Activated CD8-positive, alpha-beta memory T cell treated with anti-CD3 and anti-CD28 coated beads for 36 hours (primary cell): ENCODE data around the gene ATP9A. TPM values are rescaled to one million over a fixed set of nuclear protein-coding genes. Genes with fewer than 3 reads are reported as not detected.
"Not testable (repeated sequence)": the region's sequence is repeated elsewhere in the genome, so short reads cannot be mapped to it uniquely, and the experiment has no call there.

Source experiments
- CTCF ChIA-PET: fragments of 350-600 bp; sonication (Branson Sonifier 250); formaldehyde crosslinking; loops from one replicate; lab custom pipeline; 2021; ENCODE audit warnings: antibody characterized with exemption; lab: Charles Lee
- POLR2A ChIA-PET: fragments of 350-600 bp; sonication (Branson Sonifier 250); formaldehyde crosslinking; loops from one replicate; lab custom pipeline; 2021; ENCODE audit warnings: antibody characterized with exemption; lab: Charles Lee
- total RNA-seq, 2 experiments: library from RNA; stranded (reverse); gene quantifications; one replicate each; pipeline ENCODE4 v1.2.3, GENCODE V29; 2021

ATP9A gene
- total RNA-seq, 2 experiments from 2014 or later = 1.2 to 1.3 TPM

DNA sequence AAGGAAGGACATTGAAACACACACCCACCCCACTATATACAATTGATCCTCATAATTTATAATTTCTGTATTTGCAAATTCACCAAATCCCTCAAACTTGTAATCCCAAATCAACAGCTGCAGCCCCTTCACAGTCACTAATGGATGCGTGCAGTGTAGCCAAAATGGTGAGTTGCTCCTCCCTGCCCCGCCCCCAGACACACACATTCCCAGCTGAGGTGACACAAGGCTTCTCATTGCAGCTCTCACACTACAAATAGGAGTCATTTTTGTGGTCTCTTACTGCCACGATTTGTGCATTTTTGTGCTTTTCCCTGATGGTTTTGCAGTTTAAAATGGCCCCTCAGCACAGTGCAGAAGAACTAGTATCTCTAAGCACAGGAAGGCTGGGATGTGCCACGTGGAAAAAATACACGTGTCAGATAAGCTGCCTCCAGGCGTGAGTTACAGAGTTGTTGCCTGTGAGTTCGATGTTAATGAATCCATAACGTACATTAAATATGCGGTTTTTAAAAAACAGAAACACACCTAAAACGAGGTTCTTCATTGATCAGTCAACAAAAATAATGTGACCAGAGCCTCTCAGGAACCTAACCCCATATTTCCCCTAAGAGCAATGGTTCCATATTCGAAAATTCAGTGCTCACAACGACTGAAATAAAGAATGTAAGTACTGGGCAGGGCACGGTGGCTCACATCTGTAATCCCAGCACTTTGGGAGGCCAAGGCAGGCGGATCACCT, 8.2 kb downstream of the ATP9A start:
- ChIA-PET CTCF (interaction anchor here (0.5 kb wide), 1 partner anchor 70 kb away, joined by 5 read pairs; no protein-coding TSS in a partner anchor), POLR2A (no interaction called here)

DNA sequence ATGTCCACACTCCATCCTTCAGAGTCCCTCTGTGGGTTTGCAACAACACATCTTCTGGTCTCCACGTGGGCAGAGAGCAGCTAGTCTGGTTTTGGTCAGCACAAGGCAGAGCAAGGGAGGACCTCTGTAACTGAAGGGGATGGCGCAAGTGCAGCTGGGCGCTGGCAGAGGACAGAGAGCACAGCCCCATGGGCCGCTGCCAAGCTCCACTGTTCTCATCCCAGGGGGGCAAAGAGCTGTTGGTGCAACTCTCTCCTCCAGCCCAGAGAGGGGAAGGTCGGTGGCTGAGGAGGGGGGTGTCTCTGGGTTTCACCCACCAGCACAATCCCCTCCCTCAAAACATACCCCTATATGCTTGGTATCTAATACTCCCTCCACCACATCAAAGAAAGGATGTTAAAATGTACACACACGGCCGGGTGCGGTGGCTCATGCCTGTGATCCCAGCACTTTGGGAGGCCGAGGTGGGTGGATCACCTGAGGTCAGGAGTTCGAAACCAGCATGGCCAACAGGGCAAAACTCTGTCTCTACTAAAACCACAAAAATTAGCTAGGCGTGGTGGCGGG, 9.1 kb downstream of the ATP9A start:
- ChIA-PET POLR2A (no interaction called here), CTCF (interaction anchor here (0.5 to 0.7 kb wide), 2 partner anchors 69 to 546 kb away, joined by 3 to 5 read pairs; no protein-coding TSS in a partner anchor)

DNA sequence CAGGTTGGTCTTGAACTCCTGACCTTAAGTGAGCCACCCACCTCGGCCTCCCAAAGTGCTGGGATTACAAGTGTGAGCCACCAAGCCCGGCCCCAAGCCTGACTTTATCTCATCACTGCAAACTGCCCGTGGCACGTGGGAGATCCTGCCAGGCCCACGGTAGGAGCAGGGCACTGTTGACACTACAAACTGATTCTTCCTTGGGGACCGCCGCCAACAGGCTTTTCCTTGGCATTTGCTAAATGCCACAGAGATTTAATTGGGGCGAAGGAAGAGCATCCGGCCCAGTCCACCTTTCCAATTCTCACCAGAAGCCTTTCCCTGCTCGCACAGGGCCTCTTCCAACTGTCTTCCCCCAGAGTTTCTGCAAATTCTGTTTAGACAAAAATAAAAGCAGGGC, 11.0 kb downstream of the ATP9A start:
- CTCF ChIA-PET = no interaction called here
- POLR2A ChIA-PET = no interaction called here

- POLR2A ChIA-PET = no interaction called here
- CTCF ChIA-PET = no interaction called here
Observed at GRCh38 chr20:51756653-51757052, 11.5 kb downstream of the ATP9A start.

DNA sequence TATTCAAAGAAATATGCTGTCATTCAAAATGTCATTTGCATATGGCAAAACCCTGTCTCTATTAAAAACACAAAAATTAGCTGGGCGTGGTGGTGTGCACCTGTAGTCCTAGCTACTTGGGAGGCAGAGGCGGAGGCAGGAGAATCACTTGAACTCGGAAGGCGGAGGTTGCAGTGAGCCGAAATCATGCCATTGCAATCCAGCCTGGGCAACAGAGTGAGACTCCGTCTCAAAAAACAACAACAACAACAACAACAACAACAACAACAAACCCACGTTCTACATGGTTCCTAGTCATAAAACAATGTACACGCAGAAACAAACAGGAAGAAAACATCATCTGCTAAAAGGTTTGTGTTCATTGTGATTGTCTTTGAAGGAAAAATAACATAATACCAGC, 15.0 kb downstream of the ATP9A start:
- CTCF ChIA-PET, POLR2A ChIA-PET: not testable (repeated sequence)

- CTCF ChIA-PET = no interaction called here
- POLR2A ChIA-PET = no interaction called here
Observed at GRCh38 chr20:51752343-51752951, 15.7 kb downstream of the ATP9A start.

DNA sequence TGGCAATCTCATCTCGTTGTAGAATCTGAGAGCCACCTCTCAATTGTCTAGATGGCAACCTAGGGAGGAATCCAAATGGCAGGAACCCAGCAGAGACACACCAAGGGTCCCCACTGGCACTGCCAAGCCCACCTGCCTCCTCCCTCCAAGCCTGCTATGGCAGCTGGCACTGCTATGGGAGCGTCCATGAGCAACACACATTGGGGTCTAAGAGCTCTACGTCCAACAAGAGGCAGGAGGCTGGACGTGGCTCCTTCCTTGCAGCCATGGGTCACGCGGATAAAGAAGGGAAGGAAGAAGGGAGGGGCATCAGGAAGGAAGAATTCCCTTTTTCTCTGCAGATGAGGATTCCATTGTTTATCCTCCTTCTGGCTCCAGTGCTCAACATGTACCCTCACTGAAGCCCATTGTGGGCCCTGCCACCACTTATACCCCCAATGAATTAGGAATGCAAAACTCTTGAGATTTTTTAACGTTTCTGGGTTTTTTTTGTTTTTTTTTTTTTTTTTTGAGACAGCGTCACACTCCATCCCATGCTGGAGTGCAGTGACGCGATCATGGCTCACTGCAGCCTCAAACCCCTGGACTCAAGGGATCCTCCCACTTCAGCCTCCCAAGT, 17.3 kb downstream of the ATP9A start:
- CTCF ChIA-PET = interaction anchor here (0.7 kb wide), 1 partner anchor 37 kb away, joined by 3 read pairs; no protein-coding TSS in a partner anchor
- POLR2A ChIA-PET = no interaction called here

GRCh38 chr20:51750037-51750769, 18.0 kb downstream of the ATP9A start:
- CTCF ChIA-PET = no interaction called here

GRCh38 chr20:51749674-51750036, 18.5 kb downstream of the ATP9A start:
- CTCF ChIA-PET = no interaction called here
- POLR2A ChIA-PET = no interaction called here

More at GRCh38 chr20:51750037-51750769, 18.0 kb downstream of the ATP9A start:
- POLR2A ChIA-PET = no interaction called here

GRCh38 chr20:51747182-51747911, 20.8 kb downstream of the ATP9A start:
- ChIA-PET CTCF (no interaction called here), POLR2A (no interaction called here)

DNA sequence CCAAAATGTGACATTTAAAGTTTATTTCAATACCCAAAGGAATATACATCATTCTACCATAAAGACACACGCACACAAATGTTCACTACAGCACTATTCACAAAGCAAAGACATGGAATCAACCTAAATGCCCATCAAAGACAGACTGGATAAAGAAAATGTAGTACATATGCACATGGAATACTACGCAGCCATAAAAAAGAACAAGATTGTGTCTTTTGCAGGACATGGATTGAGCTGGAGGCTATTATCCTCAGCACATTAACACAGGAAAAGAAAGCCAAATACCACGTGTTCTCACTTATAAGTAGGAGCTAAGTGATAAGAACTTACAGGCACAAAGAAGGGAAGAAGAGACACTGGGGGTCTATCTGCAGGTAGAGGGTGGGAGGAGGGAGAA, 22.4 kb downstream of the ATP9A start:
- CTCF ChIA-PET = interaction anchor here (0.8 kb wide), 1 partner anchor 93 kb away, joined by 3 read pairs; no protein-coding TSS in a partner anchor
- POLR2A ChIA-PET = no interaction called here

DNA sequence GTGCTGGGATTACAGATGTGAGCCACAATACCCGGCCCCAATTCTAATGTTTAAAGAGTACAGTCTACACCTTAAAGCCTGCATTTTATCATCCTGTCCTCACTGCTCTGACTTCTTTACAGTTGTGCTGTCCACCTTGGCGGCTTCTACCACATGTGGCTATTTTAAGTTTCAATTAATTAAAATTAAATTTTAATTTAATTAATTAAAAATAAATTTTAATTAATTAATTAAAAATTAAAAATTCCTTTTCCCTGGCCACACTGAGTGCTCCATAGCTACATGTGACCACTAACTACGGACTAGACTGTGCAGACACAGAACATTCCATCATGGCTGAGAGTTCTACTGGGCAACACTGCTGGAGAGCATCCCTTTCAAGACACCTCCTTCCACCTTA, 27.4 kb downstream of the ATP9A start:
- ChIA-PET CTCF (no interaction called here), POLR2A (no interaction called here)

GRCh38 chr20:51740308-51740707, 27.9 kb downstream of the ATP9A start:
- POLR2A ChIA-PET = interaction anchor here (0.6 kb wide), 1 partner anchor 52 kb away, joined by 3 read pairs; no protein-coding TSS in a partner anchor
- CTCF ChIA-PET = not testable (repeated sequence)

DNA sequence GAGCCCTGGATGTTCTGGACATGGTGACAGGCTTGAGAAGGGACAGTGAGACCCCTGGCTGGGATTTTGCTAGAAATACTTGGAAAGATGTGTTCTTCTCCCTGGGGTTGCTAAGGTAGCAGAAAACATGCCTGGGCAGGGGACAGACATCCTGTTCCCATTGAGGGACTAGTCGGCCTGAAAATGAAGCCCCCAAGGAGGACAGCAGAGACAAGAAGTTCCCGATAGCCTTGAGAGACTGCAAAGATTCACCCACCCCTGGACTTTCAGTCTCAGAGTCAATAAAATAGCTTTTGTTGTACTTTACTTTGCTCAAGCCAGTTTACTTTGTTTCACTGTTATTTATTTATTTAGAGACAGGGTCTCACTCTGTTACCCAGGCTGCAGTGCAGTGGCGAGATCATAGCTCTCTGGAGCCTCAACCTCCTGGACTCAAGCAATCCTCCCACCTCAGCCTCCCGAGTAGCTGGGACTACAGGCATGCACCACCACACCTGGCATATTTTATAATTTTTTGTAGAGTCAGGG, 28.4 kb downstream of the ATP9A start:
- ChIA-PET POLR2A (interaction anchor here (0.6 kb wide), 1 partner anchor 53 kb away, joined by 3 read pairs; no protein-coding TSS in a partner anchor), CTCF (no interaction called here)

- CTCF ChIA-PET = no interaction called here
Observed at GRCh38 chr20:51738877-51739447, 29.2 kb downstream of the ATP9A start.

GRCh38 chr20:51738261-51738660, 29.9 kb downstream of the ATP9A start:
- POLR2A ChIA-PET, CTCF ChIA-PET: not testable (repeated sequence)

More at GRCh38 chr20:51738877-51739447, 29.2 kb downstream of the ATP9A start:
- POLR2A ChIA-PET = no interaction called here

GRCh38 chr20:51736947-51737346, 31.2 kb downstream of the ATP9A start:
- POLR2A ChIA-PET = no interaction called here
- CTCF ChIA-PET = no interaction called here
